K562 (cell line): ENCODE data around the gene MAP3K19. TPM values are rescaled to one million over a fixed set of nuclear protein-coding genes. Genes with fewer than 3 reads are reported as not detected.
A peak's percentile ranks its signal among the peaks of the same experiment; 100 is the strongest.

Source experiments
- CEBPB ChIP-seq: fragments of 450-650 bp; IDR thresholded peaks from 2 replicates; pipeline ENCODE4 v1.6.1; 2016; ENCODE audit warnings: missing genetic modification characterization, missing compliant biosample characterization
- E4F1 ChIP-seq: fragments of 250-450 bp; sonication (Bioruptor Pico); IDR thresholded peaks from 2 replicates; pipeline ENCODE4 v1.5.0; 2021; ENCODE audit warnings: mild to moderate bottlenecking, borderline replicate concordance
- ETV1 ChIP-seq: fragments of 450-650 bp; conservative IDR thresholded peaks from 2 replicates; pipeline ENCODE4 v1.6.1; 2016; ENCODE audit warnings: missing genetic modification characterization, control low read depth, low read depth, missing compliant biosample characterization
- HBP1 ChIP-seq: fragments of 450-650 bp; formaldehyde crosslinking; IDR thresholded peaks from 2 replicates; pipeline ENCODE4 v1.4.0; 2022; ENCODE audit warnings: missing genetic modification characterization
- HINFP ChIP-seq: fragments of 450-650 bp; conservative IDR thresholded peaks from 2 replicates; pipeline ENCODE4 v1.6.1; 2016; ENCODE audit warnings: missing genetic modification characterization, low read depth, mild to moderate bottlenecking, control low read depth, missing compliant biosample characterization
- NR1H2 ChIP-seq: sonication (generic); formaldehyde crosslinking; IDR thresholded peaks from 2 replicates; pipeline ENCODE4 v1.4.0; 2020; ENCODE audit warnings: mild to moderate bottlenecking, missing genetic modification reagents
- SRSF7 ChIP-seq: fragments of 200-400 bp; formaldehyde crosslinking; optimal IDR thresholded peaks from 2 replicates; pipeline ENCODE3; 2017; ENCODE audit warnings: mild to moderate bottlenecking, low read depth, low read length
- STAT6 ChIP-seq: sonication (generic); formaldehyde crosslinking; IDR thresholded peaks from 2 replicates; pipeline ENCODE4 v1.8.1; 2023; ENCODE audit warnings: mild to moderate bottlenecking, missing genetic modification reagents
- XRCC4 ChIP-seq: IDR thresholded peaks from one replicate; pipeline ENCODE4 v1.6.1; 2011; ENCODE audit not compliant: insufficient read depth, insufficient read length; ENCODE audit errors: extremely low read depth
- ZNF121 ChIP-seq: sonication (generic); formaldehyde crosslinking; conservative IDR thresholded peaks from 2 replicates; pipeline ENCODE4 v1.8.0; 2022; ENCODE audit warnings: missing genetic modification reagents
- ZNF41 ChIP-seq: fragments of 250-450 bp; sonication (Bioruptor Pico); conservative IDR thresholded peaks from 2 replicates; pipeline ENCODE4 v1.4.0; 2020; ENCODE audit warnings: mild to moderate bottlenecking
- ZNF57 ChIP-seq: fragments of 450-650 bp; formaldehyde crosslinking; IDR thresholded peaks from 2 replicates; pipeline ENCODE4 v1.4.0; 2020; ENCODE audit warnings: mild to moderate bottlenecking, moderate library complexity
- ZNF699 ChIP-seq: fragments of 250-450 bp; sonication (Bioruptor Pico); IDR thresholded peaks from 2 replicates; pipeline ENCODE4 v1.8.0; 2021; ENCODE audit warnings: mild to moderate bottlenecking, moderate library complexity; ENCODE audit not compliant: insufficient replicate concordance
- polyA plus RNA-seq, 8 experiments: library from polyadenylated mRNA; depleted of rRNA in 4 of 8; stranded (reverse) in 5 of 8; unstranded in 3 of 8; fragments of >200 nt; fragmentation: Nextera tagmentation in 2 of 8; fragmentation: Illumina TruSeq in 1 of 8; extraction: Ambion mirVana in 2 of 8; extraction: Trizol in 1 of 8; gene quantifications; 2 replicates each; pipeline versions ENCODE4 v1.2.1 to v1.2.3, GENCODE V29; 2011 to 2014; ENCODE audit warnings: inconsistent platforms in 1 of 8, missing spikeins in 1 of 8
- total RNA-seq, 7 experiments: library from RNA; depleted of rRNA in 6 of 7; stranded (reverse); fragments of >200 nt in 6 of 7; fragmentation: Illumina TruSeq in 2 of 7; extraction: Trizol in 2 of 7; gene quantifications; 2 replicates each; pipeline versions ENCODE4 v1.2.1 to v1.2.3, GENCODE V29; 2011 to 2021; ENCODE audit warnings: low replicate concordance in 1 of 7
- TF ChIP-seq, protein P1 (sequence below): sonication (generic); formaldehyde crosslinking; IDR thresholded peaks from 2 replicates; pipeline ENCODE4 v1.8.0; 2022; ENCODE audit warnings: mild to moderate bottlenecking, missing genetic modification reagents, borderline replicate concordance

The MAP3K19 gene
- total and polyA plus RNA-seq, 9 of the 15 experiments (the other 6 are each of a cell fraction or from before 2014, with no cell fraction given): 0.29 TPM; not detected in 8

DNA sequence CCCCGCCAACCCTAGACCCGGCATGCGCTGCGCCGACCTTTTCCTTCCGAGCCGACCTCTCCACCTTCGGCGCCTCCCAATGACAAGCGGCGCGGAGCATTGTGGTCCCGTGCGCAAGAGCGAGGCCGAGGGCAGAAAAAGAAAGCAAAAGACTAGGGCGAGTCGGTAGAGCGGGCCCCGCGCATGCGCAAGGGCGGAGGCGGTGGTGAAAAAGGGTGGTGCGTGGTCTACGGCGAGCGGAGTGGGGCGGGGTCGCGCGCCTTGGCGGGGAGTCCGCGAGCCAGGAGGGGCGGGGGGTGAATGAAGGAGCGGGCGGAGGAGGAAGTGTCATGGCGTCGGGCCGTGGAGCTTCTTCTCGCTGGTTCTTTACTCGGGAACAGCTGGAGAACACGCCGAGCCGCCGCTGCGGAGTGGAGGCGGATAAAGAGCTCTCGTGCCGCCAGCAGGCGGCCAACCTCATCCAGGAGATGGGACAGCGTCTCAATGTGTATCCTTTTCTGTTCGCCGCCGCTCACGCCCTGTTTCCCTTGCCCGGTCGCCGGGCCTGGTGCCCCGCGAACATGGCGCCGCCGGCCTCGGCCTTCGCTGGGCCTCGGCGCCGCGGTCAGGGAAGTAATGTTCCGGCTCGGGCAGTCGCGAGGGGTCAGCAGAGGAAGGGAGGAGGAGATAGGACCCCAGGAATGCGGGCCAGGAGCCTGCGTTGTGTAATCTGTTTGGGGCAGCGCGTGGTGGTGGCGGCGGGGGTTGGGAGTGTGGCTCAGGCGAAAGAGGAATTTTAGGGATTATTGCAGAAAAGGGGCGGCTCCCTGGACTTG lies 128.5 kb downstream of the MAP3K19 start, which contains the start of gene CCNT2 (continued):
- TF ChIP-seq HINFP (no peak), STAT6 (no peak), E4F1 (CRISPR knock-in tag) (no peak), HBP1 (CRISPR knock-in tag) (no peak), CEBPB (peak; percentile 88), ZNF57 (CRISPR knock-in tag) (no peak), NR1H2 (CRISPR knock-in tag) (no peak), ZNF699 (CRISPR knock-in tag) (no peak), ZNF121 (CRISPR knock-in tag) (no peak), SRSF7 (no peak), ZNF41 (CRISPR knock-in tag) (no peak), ETV1 (tag) (no peak), XRCC4 (no peak)
- TF ChIP-seq, protein P1, sequence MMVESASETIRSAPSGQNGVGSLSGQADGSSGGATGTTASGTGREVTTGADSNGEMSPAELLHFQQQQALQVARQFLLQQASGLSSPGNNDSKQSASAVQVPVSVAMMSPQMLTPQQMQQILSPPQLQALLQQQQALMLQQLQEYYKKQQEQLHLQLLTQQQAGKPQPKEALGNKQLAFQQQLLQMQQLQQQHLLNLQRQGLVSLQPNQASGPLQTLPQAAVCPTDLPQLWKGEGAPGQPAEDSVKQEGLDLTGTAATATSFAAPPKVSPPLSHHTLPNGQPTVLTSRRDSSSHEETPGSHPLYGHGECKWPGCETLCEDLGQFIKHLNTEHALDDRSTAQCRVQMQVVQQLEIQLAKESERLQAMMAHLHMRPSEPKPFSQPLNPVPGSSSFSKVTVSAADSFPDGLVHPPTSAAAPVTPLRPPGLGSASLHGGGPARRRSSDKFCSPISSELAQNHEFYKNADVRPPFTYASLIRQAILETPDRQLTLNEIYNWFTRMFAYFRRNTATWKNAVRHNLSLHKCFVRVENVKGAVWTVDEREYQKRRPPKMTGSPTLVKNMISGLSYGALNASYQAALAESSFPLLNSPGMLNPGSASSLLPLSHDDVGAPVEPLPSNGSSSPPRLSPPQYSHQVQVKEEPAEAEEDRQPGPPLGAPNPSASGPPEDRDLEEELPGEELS (CRISPR knock-in tag): no peak
